Measurements from ENCODE around the gene ECPAS. TPM values are rescaled to one million over a fixed set of nuclear protein-coding genes. Genes with fewer than 3 reads are reported as not detected.

Gene ECPAS
- total RNA-seq, 1 donor from 2014 or later: 84.9 TPM

DNA sequence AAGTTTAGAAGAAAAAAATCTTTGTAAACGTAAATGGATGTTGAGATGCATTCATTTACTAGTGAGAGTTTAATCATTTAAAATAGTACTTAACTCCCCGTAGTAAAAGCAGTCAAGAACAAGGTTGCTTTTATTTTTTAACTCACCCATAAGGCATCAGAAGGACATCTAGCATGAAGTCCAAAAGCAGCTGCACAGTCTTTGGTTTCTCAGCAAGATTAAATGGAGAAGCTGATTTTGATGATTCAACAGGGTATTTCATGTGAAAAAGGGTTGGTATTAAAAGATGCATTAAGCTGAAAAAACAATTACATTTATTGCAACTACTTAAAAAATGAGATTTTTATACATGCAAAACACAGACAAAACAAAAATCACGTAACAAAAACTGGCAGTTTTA, 44.0 kb downstream of the ECPAS start:
- Histone ChIP-seq H3K27me3 (no peaks in the 10 kb centered on the region), H3K9me3 (no peaks in the 10 kb centered on the region), H3K4me3 (no peak overlapping the region), H3K36me3 (peaks cover 88% of the 10 kb centered on the region), H3K27ac (no peak overlapping the region), H3K4me1 (no peaks in the 10 kb centered on the region)
- TF ChIP-seq, protein P1, sequence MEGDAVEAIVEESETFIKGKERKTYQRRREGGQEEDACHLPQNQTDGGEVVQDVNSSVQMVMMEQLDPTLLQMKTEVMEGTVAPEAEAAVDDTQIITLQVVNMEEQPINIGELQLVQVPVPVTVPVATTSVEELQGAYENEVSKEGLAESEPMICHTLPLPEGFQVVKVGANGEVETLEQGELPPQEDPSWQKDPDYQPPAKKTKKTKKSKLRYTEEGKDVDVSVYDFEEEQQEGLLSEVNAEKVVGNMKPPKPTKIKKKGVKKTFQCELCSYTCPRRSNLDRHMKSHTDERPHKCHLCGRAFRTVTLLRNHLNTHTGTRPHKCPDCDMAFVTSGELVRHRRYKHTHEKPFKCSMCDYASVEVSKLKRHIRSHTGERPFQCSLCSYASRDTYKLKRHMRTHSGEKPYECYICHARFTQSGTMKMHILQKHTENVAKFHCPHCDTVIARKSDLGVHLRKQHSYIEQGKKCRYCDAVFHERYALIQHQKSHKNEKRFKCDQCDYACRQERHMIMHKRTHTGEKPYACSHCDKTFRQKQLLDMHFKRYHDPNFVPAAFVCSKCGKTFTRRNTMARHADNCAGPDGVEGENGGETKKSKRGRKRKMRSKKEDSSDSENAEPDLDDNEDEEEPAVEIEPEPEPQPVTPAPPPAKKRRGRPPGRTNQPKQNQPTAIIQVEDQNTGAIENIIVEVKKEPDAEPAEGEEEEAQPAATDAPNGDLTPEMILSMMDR (IDR thresholded peaks at IDR 0.05): no peak
- DNase-seq (no peak), ATAC-seq (no peak)
- intact Hi-C loops (cut with DNase I): no loop called here

DNA sequence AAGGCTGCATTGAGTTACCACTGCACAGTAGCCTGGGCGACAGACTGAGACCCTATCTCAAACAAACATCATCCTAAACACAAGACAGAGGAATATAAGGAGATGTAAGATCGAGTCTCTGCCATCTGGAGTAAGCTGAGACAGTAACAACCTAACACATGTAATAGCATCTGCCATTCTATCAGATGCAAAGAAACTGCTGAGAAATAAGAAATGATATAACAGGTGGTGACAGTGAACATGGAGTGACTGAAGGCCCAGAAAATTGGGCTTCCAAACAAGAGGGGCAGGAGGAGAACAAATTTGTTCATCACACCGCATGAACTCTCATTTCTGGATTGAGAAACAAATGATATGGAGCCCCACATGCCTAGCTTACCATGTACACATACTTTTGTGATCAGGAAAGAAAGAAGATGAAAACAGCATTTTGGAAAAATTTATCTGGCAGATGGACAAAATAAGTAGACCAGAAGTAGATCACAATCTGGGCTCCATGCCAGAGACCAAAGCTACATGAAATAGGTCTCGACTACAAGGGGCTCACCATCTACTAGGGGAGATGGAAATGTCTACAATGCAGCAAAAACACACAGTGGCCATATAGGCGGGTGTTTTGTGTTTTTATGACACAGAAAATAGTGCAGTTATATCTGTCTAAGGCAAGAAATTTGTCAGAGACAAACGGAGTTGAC, 45.5 kb downstream of the ECPAS start:
- Histone ChIP-seq H3K36me3 (peaks cover 94% of the 10 kb centered on the region), H3K27me3 (no peaks in the 10 kb centered on the region), H3K4me1 (no peaks in the 10 kb centered on the region), H3K9me3 (no peaks in the 10 kb centered on the region), H3K27ac (no peak overlapping the region), H3K4me3 (no peak overlapping the region)
- no peak for DNase-seq
- intact Hi-C loops (cut with DNase I): no loop called here
- TF ChIP-seq, protein P1 (IDR thresholded peaks at IDR 0.05): no peak
- no peak for ATAC-seq

DNA sequence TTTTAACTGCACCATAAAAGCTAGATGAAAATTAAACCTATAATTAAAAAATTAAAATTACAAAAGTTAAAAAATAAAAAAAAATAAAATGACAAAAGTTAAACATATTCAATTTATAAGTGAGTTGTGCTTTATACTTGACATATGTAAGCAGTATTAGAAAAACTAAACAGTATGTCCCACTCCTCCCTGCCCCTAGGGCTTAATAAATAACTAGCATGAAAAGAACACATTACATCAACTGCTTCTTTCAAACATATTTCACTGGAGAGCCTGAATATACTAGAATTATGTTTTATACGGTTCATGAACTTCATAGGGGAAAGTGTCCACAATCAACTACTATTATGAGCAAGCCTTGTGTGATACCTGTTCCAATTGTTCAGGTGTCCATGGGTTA, 47.6 kb downstream of the ECPAS start:
- DNase-seq (no peak), ATAC-seq (no peak)
- intact Hi-C loops (cut with DNase I): no loop called here
- no peaks in the 10 kb centered on the region for H3K4me1 ChIP-seq
- H3K4me3 ChIP-seq: no peak overlapping the region
- TF ChIP-seq, protein P1 (IDR thresholded peaks at IDR 0.05): no peak
- peaks cover 94% of the 10 kb centered on the region for H3K36me3 ChIP-seq
- H3K9me3 ChIP-seq: no peaks in the 10 kb centered on the region
- H3K27me3 ChIP-seq: no peaks in the 10 kb centered on the region
- H3K27ac ChIP-seq: no peak overlapping the region

DNA sequence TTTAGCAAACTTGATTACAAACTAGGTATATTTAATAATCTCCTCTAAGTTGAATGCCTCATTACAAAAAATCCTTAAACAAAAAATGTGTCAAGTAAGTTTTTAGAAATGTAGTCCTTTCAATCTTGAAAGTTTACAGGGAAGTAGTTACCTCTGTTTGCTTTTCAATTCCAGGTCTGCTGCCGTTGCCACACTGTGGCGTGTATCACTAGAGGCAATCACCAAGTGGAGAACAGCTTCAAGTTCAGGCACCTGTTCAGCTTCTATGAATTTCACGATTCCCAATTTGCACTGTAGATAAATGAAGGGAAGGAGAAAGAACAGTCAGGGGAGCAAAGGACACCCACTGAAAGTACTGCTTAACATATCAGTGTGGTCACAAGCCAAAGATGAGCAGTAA, 51.1 kb downstream of the ECPAS start:
- H3K27ac ChIP-seq: no peak overlapping the region
- DNase-seq (no peak), ATAC-seq (peak; percentile 68)
- intact Hi-C loops (cut with DNase I): no loop called here
- no peaks in the 10 kb centered on the region for H3K4me1 ChIP-seq
- peaks cover 92% of the 10 kb centered on the region for H3K36me3 ChIP-seq
- H3K27me3 ChIP-seq: no peaks in the 10 kb centered on the region
- TF ChIP-seq, protein P1 (IDR thresholded peaks at IDR 0.05): no peak
- H3K9me3 ChIP-seq: no peaks in the 10 kb centered on the region
- H3K4me3 ChIP-seq: no peak overlapping the region

DNA sequence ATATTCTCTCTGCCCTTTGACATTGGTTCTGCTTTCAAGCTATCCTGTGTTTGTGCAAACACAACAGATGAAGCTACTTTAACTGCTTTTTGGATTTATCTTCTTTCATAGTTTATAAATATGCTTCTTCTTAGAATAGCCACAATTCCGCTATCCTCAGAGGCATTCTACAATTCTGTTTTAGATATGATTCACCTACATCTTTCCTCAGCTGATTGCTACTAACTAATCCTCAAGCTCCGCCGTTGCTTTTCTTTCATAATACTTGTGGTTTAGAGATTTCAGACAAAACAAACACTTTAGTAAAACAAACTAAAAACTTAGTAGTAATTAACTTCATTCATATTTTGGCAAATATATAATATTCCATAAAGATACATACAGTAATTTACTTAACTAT, 52.5 kb downstream of the ECPAS start:
- Histone ChIP-seq H3K9me3 (no peaks in the 10 kb centered on the region), H3K27ac (no peak overlapping the region), H3K27me3 (no peaks in the 10 kb centered on the region), H3K4me1 (no peaks in the 10 kb centered on the region), H3K4me3 (no peak overlapping the region), H3K36me3 (peaks cover 92% of the 10 kb centered on the region)
- TF ChIP-seq, protein P1 (IDR thresholded peaks at IDR 0.05): no peak
- DNase-seq (no peak), ATAC-seq (no peak)
- intact Hi-C loops (cut with DNase I): no loop called here

DNA sequence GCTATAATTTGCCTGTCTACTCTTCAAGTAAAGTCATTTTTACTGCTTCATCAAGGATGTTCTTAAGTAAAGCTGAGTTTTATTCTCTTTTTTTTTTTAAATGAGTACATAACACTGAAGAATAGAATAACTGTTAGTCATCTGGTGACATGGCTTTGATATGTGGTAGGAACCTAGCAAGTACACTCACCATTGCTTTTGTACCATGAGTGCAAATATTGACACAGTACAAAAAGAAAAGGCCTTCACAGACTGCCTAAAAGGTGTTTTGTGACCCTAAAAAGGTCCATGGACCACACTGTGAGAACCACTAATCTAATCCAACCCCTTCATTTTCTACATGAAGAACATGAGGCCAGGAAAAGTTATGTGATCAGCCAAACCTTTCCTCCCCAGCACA, 55.0 kb downstream of the ECPAS start:
- Histone ChIP-seq H3K9me3 (no peaks in the 10 kb centered on the region), H3K27ac (no peak overlapping the region), H3K36me3 (peaks cover 92% of the 10 kb centered on the region), H3K4me3 (no peak overlapping the region), H3K27me3 (no peaks in the 10 kb centered on the region), H3K4me1 (no peaks in the 10 kb centered on the region)
- TF ChIP-seq, protein P1 (IDR thresholded peaks at IDR 0.05): no peak
- no peak for ATAC-seq
- DNase-seq: no peak
- intact Hi-C loops (cut with DNase I): no loop called here

Data from upper lobe of right lung (tissue), 1 donor.